Hepatocyte (in vitro differentiated cells): Measurements from ENCODE around the gene RBP7. TPM values are rescaled to one million over a fixed set of nuclear protein-coding genes. Genes with fewer than 3 reads are reported as not detected.

Experiments
- DNase-seq: peaks from one replicate; pipeline ENCODE4 v3.0.0-alpha.2; 2016; ENCODE audit warnings: low spot score
- H2AFZ ChIP-seq: fragments of 200-600 bp; sonication (generic); 2 replicates; pipeline ENCODE4 v1.6.0; 2016; ENCODE audit warnings: antibody characterized with exemption, mild to moderate bottlenecking
- H3K27ac ChIP-seq: fragments of 200-600 bp; sonication (generic); 2 replicates; pipeline ENCODE4 v1.5.1; 2016; ENCODE audit warnings: mild to moderate bottlenecking
- H3K27me3 ChIP-seq: fragments of 200-600 bp; sonication (generic); 2 replicates; pipeline ENCODE4 v1.6.1; 2016
- H3K36me3 ChIP-seq: fragments of 200-600 bp; sonication (generic); replicated peaks from 2 replicates; pipeline ENCODE4 v1.5.1; 2016; ENCODE audit warnings: low read depth; ENCODE audit not compliant: insufficient read depth
- H3K4me1 ChIP-seq: fragments of 200-600 bp; sonication (generic); 2 replicates; pipeline ENCODE4 v1.5.1; 2016; ENCODE audit warnings: mild to moderate bottlenecking, moderate library complexity; ENCODE audit not compliant: insufficient read depth
- H3K4me2 ChIP-seq: fragments of 200-600 bp; sonication (generic); 2 replicates; pipeline ENCODE4 v1.6.0; 2016
- H3K4me3 ChIP-seq: fragments of 200-600 bp; sonication (generic); 2 replicates; pipeline ENCODE4 v1.5.1; 2016; ENCODE audit warnings: mild to moderate bottlenecking
- H3K79me2 ChIP-seq: fragments of 200-600 bp; sonication (generic); 2 replicates; pipeline ENCODE4 v1.6.0; 2017; ENCODE audit warnings: mild to moderate bottlenecking
- H3K9me2 ChIP-seq: fragments of 200-600 bp; sonication (generic); replicated peaks from 2 replicates; pipeline ENCODE4 v1.6.0; 2017; ENCODE audit warnings: mild to moderate bottlenecking; ENCODE audit not compliant: insufficient read depth
- H3K9me3 ChIP-seq: fragments of 200-600 bp; sonication (generic); 2 replicates; pipeline ENCODE4 v1.5.1; 2016; ENCODE audit warnings: low read depth, mild to moderate bottlenecking
- H4K20me1 ChIP-seq: fragments of 200-600 bp; sonication (generic); 2 replicates; pipeline ENCODE4 v1.6.0; 2016; ENCODE audit warnings: mild to moderate bottlenecking; ENCODE audit not compliant: insufficient read depth, poor library complexity, severe bottlenecking
- EZH2 ChIP-seq: fragments of 200-600 bp; sonication (generic); IDR thresholded peaks from 2 replicates; pipeline ENCODE4 v1.6.1; 2016; ENCODE audit warnings: antibody characterized with exemption, mild to moderate bottlenecking, borderline replicate concordance
- EZH2phosphoT487 ChIP-seq: fragments of 200-600 bp; sonication (generic); IDR thresholded peaks from one replicate; pipeline ENCODE4 v1.6.1; 2018; ENCODE audit warnings: antibody characterized with exemption, mild to moderate bottlenecking, low read depth, moderate library complexity; ENCODE audit not compliant: unreplicated experiment, severe bottlenecking
- WGBS: methylation state at CpG from one replicate; pipeline ENCODE4 v1.1.6; 2016; ENCODE audit warnings: low lambda C conversion rate; ENCODE audit errors: missing lambda C conversion rate; 5-methylcytosine and 5-hydroxymethylcytosine counted together
- polyA plus RNA-seq: library from polyadenylated mRNA; unstranded; fragments of >200 nt; fragmentation: Nextera tagmentation; extraction: Ambion mirVana; gene quantifications from 2 replicates; pipeline ENCODE4 v1.2.1, GENCODE V29; 2016
- total RNA-seq: library from RNA; depleted of rRNA; stranded (reverse); fragments of >200 nt; gene quantifications from 2 replicates; pipeline ENCODE4 v1.2.3, GENCODE V29; 2014
- TF ChIP-seq, protein P1 (sequence below): fragments of 200-600 bp; sonication (generic); IDR thresholded peaks from 2 replicates; pipeline ENCODE4 v1.5.1; 2016; ENCODE audit warnings: antibody characterized with exemption, mild to moderate bottlenecking; ENCODE audit not compliant: poor library complexity

The RBP7 gene
- total and polyA plus RNA-seq, 2 experiments from 2014 or later: 0.25 to 0.50 TPM

DNA sequence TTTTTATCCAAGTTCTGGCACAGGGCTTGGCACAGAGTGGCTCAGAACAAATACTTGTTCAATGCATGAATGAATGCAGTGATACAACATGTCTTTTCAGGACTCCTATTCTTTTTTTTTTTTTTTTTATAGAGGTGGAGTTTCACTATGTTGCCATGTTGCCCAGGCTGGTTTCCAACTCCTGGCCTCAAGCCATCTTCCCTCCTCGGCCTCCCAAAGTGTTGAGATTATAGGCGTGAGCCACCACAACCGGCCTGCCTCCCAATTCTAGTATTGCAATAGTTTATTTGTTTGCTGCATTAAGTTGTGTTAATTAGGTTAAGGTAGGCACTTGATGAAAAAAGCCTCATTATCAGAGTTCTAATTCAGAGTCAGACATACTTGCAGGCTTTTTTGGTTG lies 53.6 kb downstream of the RBP7 start:
- DNase-seq: no peak
- no peaks in the 10 kb centered on the region for H3K27me3 ChIP-seq
- no peak for TF ChIP-seq EZH2phosphoT487
- no peak for TF ChIP-seq EZH2
- TF ChIP-seq, protein P1, sequence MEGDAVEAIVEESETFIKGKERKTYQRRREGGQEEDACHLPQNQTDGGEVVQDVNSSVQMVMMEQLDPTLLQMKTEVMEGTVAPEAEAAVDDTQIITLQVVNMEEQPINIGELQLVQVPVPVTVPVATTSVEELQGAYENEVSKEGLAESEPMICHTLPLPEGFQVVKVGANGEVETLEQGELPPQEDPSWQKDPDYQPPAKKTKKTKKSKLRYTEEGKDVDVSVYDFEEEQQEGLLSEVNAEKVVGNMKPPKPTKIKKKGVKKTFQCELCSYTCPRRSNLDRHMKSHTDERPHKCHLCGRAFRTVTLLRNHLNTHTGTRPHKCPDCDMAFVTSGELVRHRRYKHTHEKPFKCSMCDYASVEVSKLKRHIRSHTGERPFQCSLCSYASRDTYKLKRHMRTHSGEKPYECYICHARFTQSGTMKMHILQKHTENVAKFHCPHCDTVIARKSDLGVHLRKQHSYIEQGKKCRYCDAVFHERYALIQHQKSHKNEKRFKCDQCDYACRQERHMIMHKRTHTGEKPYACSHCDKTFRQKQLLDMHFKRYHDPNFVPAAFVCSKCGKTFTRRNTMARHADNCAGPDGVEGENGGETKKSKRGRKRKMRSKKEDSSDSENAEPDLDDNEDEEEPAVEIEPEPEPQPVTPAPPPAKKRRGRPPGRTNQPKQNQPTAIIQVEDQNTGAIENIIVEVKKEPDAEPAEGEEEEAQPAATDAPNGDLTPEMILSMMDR: no peak
- no peaks in the 10 kb centered on the region for H3K9me2 ChIP-seq
- H3K4me2 ChIP-seq: no peak overlapping the region
- no peaks in the 10 kb centered on the region for H3K9me3 ChIP-seq
- no peak overlapping the region for H3K4me3 ChIP-seq
- H3K4me1 ChIP-seq: peaks cover 6% of the 10 kb centered on the region
- peaks cover 96% of the 10 kb centered on the region for H3K79me2 ChIP-seq
- peaks cover 31% of the 10 kb centered on the region for H4K20me1 ChIP-seq
- 96% methylated on average over 3 of the region's 3 CpGs for WGBS
- H3K36me3 ChIP-seq: no peaks in the 10 kb centered on the region
- H2AFZ ChIP-seq: no peak overlapping the region
- no peak overlapping the region for H3K27ac ChIP-seq

DNA sequence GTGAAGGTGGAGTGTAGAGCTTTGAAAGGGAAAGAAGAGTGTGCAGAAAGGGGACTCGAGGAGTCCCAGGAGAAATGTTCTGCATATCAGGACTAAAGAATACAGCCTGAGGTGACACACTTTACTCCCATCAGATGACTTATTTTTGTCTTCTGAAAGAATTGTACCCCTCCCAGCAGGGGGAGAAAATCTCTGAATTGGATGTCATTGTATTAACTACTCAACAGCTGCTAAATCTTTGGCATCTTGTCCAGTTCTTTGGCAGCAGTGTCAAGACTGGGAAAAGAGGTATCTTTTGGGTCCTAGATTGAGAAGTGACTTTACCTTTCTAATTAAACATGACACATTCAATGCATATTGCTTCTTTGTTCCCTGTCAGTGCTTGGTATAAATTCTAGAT lies 54.6 kb downstream of the RBP7 start:
- Histone ChIP-seq H3K4me2 (no peak overlapping the region), H3K4me1 (no peaks in the 10 kb centered on the region)

DNA sequence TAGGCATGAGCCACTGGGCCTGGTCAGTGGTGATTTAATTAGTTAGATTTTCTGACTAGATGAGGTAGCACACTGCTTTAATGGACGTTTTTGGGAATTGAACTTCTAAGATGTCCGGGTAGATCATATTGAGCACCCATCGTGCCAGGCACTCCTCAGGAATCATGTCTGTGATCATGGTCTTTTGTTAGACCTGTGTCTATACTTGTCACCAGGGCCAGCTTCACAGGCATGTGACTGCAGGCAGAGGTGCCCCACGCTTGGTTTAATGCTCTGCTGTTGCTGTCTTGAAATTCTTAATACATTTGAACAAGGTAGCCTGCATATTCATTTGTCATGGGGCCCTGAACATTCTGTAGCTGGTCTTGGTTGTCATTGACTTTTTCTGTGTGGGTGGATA lies 55.3 kb downstream of the RBP7 start:
- H4K20me1 ChIP-seq: peaks cover 25% of the 10 kb centered on the region
- H2AFZ ChIP-seq: no peak overlapping the region
- no peak for TF ChIP-seq EZH2phosphoT487
- no peak for TF ChIP-seq EZH2
- H3K27me3 ChIP-seq: no peaks in the 10 kb centered on the region
- 94% methylated on average over 4 of the region's 4 CpGs for WGBS
- H3K79me2 ChIP-seq: peaks cover 93% of the 10 kb centered on the region
- no peak overlapping the region for H3K27ac ChIP-seq
- DNase-seq: no peak
- H3K4me3 ChIP-seq: no peak overlapping the region
- no peak overlapping the region for H3K4me2 ChIP-seq
- no peaks in the 10 kb centered on the region for H3K4me1 ChIP-seq
- H3K36me3 ChIP-seq: no peaks in the 10 kb centered on the region
- H3K9me3 ChIP-seq: no peaks in the 10 kb centered on the region
- no peaks in the 10 kb centered on the region for H3K9me2 ChIP-seq

More for the DNA sequence above, 54.6 kb downstream of the RBP7 start:
- Histone ChIP-seq H3K27ac (no peak overlapping the region), H3K9me3 (no peaks in the 10 kb centered on the region), H3K9me2 (no peaks in the 10 kb centered on the region), H4K20me1 (peaks cover 31% of the 10 kb centered on the region), H3K36me3 (no peaks in the 10 kb centered on the region), H3K4me3 (no peak overlapping the region), H3K79me2 (peaks cover 94% of the 10 kb centered on the region), H3K27me3 (no peaks in the 10 kb centered on the region), H2AFZ (no peak overlapping the region)
- TF ChIP-seq EZH2phosphoT487 (no peak), EZH2 (no peak)
- TF ChIP-seq, protein P1: no peak
- no peak for DNase-seq
- 91% methylated on average over 1 of the region's 1 CpG for WGBS

DNA sequence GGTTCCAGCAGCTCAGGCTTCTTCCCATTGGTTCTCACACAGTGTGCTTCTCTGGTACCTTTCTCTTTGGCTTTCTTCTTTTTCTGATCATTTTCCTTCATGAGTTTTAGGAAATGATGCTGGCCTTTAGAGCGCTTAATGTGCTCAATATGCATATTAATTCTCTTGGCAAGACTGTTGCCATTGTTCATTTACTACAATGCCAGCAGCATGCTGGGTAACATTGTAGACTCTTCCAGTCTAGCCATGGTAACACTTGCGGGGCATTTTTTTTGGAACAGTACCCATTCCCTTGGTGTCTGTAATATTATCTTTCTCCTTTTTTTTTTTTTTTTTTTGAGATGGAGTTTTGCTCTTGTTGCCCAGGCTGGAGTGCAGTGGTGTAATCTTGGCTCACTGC lies 57.4 kb downstream of the RBP7 start:
- no peak overlapping the region for H3K4me3 ChIP-seq
- no peak overlapping the region for H3K4me2 ChIP-seq
- H3K27ac ChIP-seq: no peak overlapping the region
- peaks cover 17% of the 10 kb centered on the region for H4K20me1 ChIP-seq
- peaks cover 92% of the 10 kb centered on the region for H3K79me2 ChIP-seq
- H3K27me3 ChIP-seq: no peaks in the 10 kb centered on the region
- no peaks in the 10 kb centered on the region for H3K36me3 ChIP-seq
- DNase-seq: no peak
- no peaks in the 10 kb centered on the region for H3K9me3 ChIP-seq
- WGBS: 98% methylated on average over 2 of the region's 2 CpGs
- H3K9me2 ChIP-seq: no peaks in the 10 kb centered on the region
- no peaks in the 10 kb centered on the region for H3K4me1 ChIP-seq
- no peak overlapping the region for H2AFZ ChIP-seq
- TF ChIP-seq EZH2 (no peak), EZH2phosphoT487 (no peak)
- TF ChIP-seq, protein P1: no peak
